H9 (cell line): ENCODE results near the gene ARHGAP30. TPM values are rescaled to one million over a fixed set of nuclear protein-coding genes. Genes with fewer than 3 reads are reported as not detected.

Experiments
- DNase-seq: peaks from one replicate; pipeline ENCODE4 v3.0.0-alpha.2; 2017
- H2AFZ ChIP-seq: one replicate; pipeline ENCODE4 v1.6.1; 2013; ENCODE audit warnings: mild to moderate bottlenecking, low read length, control low read depth, moderate library complexity
- H2AK5ac ChIP-seq: 2 replicates; pipeline ENCODE4 v1.6.1; 2013; ENCODE audit warnings: low read length, control low read depth, mixed read lengths; ENCODE audit not compliant: insufficient read length
- H2BK120ac ChIP-seq: one replicate; pipeline ENCODE4 v1.6.1; 2013; ENCODE audit warnings: low read depth, mild to moderate bottlenecking, low read length, control low read depth, inconsistent platforms; ENCODE audit not compliant: poor library complexity, severe bottlenecking
- H2BK12ac ChIP-seq: 2 replicates; pipeline ENCODE4 v1.6.1; 2013; ENCODE audit warnings: low read length, control low read depth, mixed read lengths, low read depth; ENCODE audit not compliant: insufficient read length
- H2BK15ac ChIP-seq: 2 replicates; pipeline ENCODE4 v1.6.1; 2013; ENCODE audit warnings: low read depth, low read length, control low read depth
- H2BK20ac ChIP-seq: one replicate; pipeline ENCODE4 v1.6.1; 2013; ENCODE audit warnings: low read depth, mild to moderate bottlenecking, low read length, control low read depth, inconsistent platforms; ENCODE audit not compliant: poor library complexity, severe bottlenecking
- H2BK5ac ChIP-seq: 2 replicates; pipeline ENCODE4 v1.6.1; 2013; ENCODE audit warnings: low read length, control low read depth, mixed read lengths; ENCODE audit not compliant: insufficient read length
- H3K14ac ChIP-seq: 2 replicates; pipeline ENCODE4 v1.6.1; 2013; ENCODE audit warnings: low read length, control low read depth; ENCODE audit not compliant: insufficient read depth
- H3K18ac ChIP-seq: 2 replicates; pipeline ENCODE4 v1.6.1; 2013; ENCODE audit warnings: low read depth, mild to moderate bottlenecking, mixed read lengths, low read length, control low read depth; ENCODE audit not compliant: insufficient read length
- H3K23ac ChIP-seq: 2 replicates; pipeline ENCODE4 v1.6.1; 2013; ENCODE audit warnings: low read length, control low read depth, mixed read lengths, low read depth; ENCODE audit not compliant: insufficient read length
- H3K23me2 ChIP-seq: 2 replicates; pipeline ENCODE4 v1.6.1; 2013; ENCODE audit warnings: low read depth, mild to moderate bottlenecking, mixed read lengths, low read length, control low read depth; ENCODE audit not compliant: insufficient read length, poor library complexity, severe bottlenecking
- H3K27ac ChIP-seq: 2 replicates; pipeline ENCODE4 v1.5.1; 2013; ENCODE audit warnings: low read length, control low read depth, mixed read lengths, low read depth; ENCODE audit not compliant: insufficient read length
- H3K27me3 ChIP-seq: 2 replicates; pipeline ENCODE4 v1.6.1; 2013; ENCODE audit warnings: low read length, control low read depth, inconsistent platforms; ENCODE audit not compliant: insufficient read depth
- H3K4ac ChIP-seq: 2 replicates; pipeline ENCODE4 v1.6.1; 2013; ENCODE audit warnings: low read depth, mild to moderate bottlenecking, control low read depth, inconsistent platforms, low read length, moderate library complexity
- H3K4me1 ChIP-seq: 2 replicates; pipeline ENCODE4 v1.6.1; 2013; ENCODE audit warnings: low read length, control low read depth, inconsistent platforms; ENCODE audit not compliant: insufficient read depth
- H3K4me2 ChIP-seq: 2 replicates; pipeline ENCODE4 v1.6.1; 2013; ENCODE audit warnings: low read length, control low read depth, mixed read lengths; ENCODE audit not compliant: insufficient read length, insufficient read depth
- H3K56ac ChIP-seq: 2 replicates; pipeline ENCODE4 v1.6.1; 2013; ENCODE audit warnings: low read depth, mild to moderate bottlenecking, mixed read lengths, low read length, control low read depth; ENCODE audit not compliant: insufficient read length
- H3K79me1 ChIP-seq: 2 replicates; pipeline ENCODE4 v1.6.1; 2013; ENCODE audit warnings: low read depth, mild to moderate bottlenecking, moderate library complexity, low read length, control low read depth, inconsistent platforms; ENCODE audit not compliant: insufficient read depth, poor library complexity, severe bottlenecking
- H3K79me2 ChIP-seq: 2 replicates; pipeline ENCODE4 v1.6.1; 2013; ENCODE audit warnings: low read length, control low read depth, inconsistent platforms; ENCODE audit not compliant: insufficient read depth
- H3K9ac ChIP-seq: 2 replicates; pipeline ENCODE4 v1.6.1; 2013; ENCODE audit warnings: low read length, control low read depth, mixed read lengths; ENCODE audit not compliant: insufficient read length; ENCODE audit errors: extremely low read depth
- H3K9me3 ChIP-seq: one replicate; pipeline ENCODE4 v1.6.1; 2013; ENCODE audit warnings: low read depth, low read length, inconsistent platforms; ENCODE audit not compliant: control insufficient read depth
- H3T11ph ChIP-seq: one replicate; pipeline ENCODE4 v1.6.1; 2013; ENCODE audit warnings: mild to moderate bottlenecking, low read length, control low read depth, inconsistent platforms
- H4K20me1 ChIP-seq: one replicate; pipeline ENCODE4 v1.6.1; 2013; ENCODE audit not compliant: control insufficient read depth, insufficient read length, insufficient read depth
- H4K5ac ChIP-seq: 2 replicates; pipeline ENCODE4 v1.6.1; 2013; ENCODE audit warnings: low read depth, mild to moderate bottlenecking, mixed read lengths, low read length, control low read depth; ENCODE audit not compliant: insufficient read length
- H4K8ac ChIP-seq: replicated peaks from 2 replicates; pipeline ENCODE4 v1.6.1; 2013; ENCODE audit warnings: low read length, control low read depth, mixed read lengths, low read depth; ENCODE audit not compliant: insufficient read length
- H4K91ac ChIP-seq: 2 replicates; pipeline ENCODE4 v1.6.1; 2013; ENCODE audit warnings: low read depth, mild to moderate bottlenecking, moderate library complexity, mixed read lengths, low read length, control low read depth; ENCODE audit not compliant: insufficient read length
- H3K27ac Mint-ChIP-seq, 3 experiments: 2 replicates in 2 of 3; 3 replicates in 1 of 3; pipeline ENCODE4 v1.8.0; 2020 to 2021; ENCODE audit warnings: mixed read lengths in 3 of 3, mild to moderate bottlenecking in 1 of 3, moderate library complexity in 1 of 3
- H3K27me3 Mint-ChIP-seq: 2 replicates; pipeline ENCODE4 v1.8.0; 2021; ENCODE audit warnings: low read depth, mild to moderate bottlenecking, moderate library complexity, mixed read lengths
- H3K36me3 Mint-ChIP-seq, 3 experiments: 2 replicates in 2 of 3; 3 replicates in 1 of 3; pipeline ENCODE4 v1.8.0; 2020 to 2021; ENCODE audit warnings: low read depth in 3 of 3, mixed read lengths in 3 of 3; ENCODE audit not compliant: insufficient read depth in 1 of 3
- H3K4me1 Mint-ChIP-seq, 2 experiments: 2 replicates each; pipeline ENCODE4 v1.8.0; 2020; ENCODE audit warnings: mixed read lengths in 2 of 2
- H3K4me3 Mint-ChIP-seq, 2 experiments: 2 replicates in 1 of 2; 3 replicates in 1 of 2; pipeline ENCODE4 v1.8.0; 2020 to 2021; ENCODE audit warnings: mild to moderate bottlenecking in 2 of 2, mixed read lengths in 2 of 2, moderate library complexity in 1 of 2
- H3K9me3 Mint-ChIP-seq, 2 experiments: 2 replicates in 1 of 2; 3 replicates in 1 of 2; pipeline ENCODE4 v1.8.0; 2020; ENCODE audit warnings: mild to moderate bottlenecking in 2 of 2, mixed read lengths in 2 of 2, moderate library complexity in 1 of 2
- CTCF ChIP-seq: fragments of 200-600 bp; sonication (generic); conservative IDR thresholded peaks from 3 replicates; pipeline ENCODE4 v1.8.0; 2021; ENCODE audit warnings: antibody characterized with exemption, mild to moderate bottlenecking
- WGBS: extraction: QIAGEN DNeasy Blood & Tissue Kit; methylation state at CpG from one replicate; pipeline ENCODE4 v1.1.7; 2013; ENCODE audit warnings: missing lambda C conversion rate, low lambda C conversion rate, mixed read lengths; ENCODE audit not compliant: insufficient read length; ENCODE audit errors: extremely low coverage; 5-methylcytosine and 5-hydroxymethylcytosine counted together
- total RNA-seq: library from RNA; stranded (reverse); gene quantifications from 2 replicates; pipeline ENCODE4 v1.2.1, GENCODE V29; 2021

ARHGAP30 gene
- total RNA-seq, 1 experiment from 2014 or later, result 0.13 TPM

- Histone ChIP-seq H4K8ac (no peak overlapping the region), H4K91ac (no peak overlapping the region), H2AFZ (no peak overlapping the region), H3K27me3 (no peaks in the 10 kb centered on the region), H2BK20ac (no peak overlapping the region), H2BK5ac (no peak overlapping the region), H2BK120ac (no peak overlapping the region), H3K56ac (no peak overlapping the region), H3K4me2 (no peak overlapping the region), H3K18ac (no peak overlapping the region), H3K27ac (no peak overlapping the region), H2BK15ac (no peak overlapping the region), H3K79me2 (no peaks in the 10 kb centered on the region), H3K79me1 (no peaks in the 10 kb centered on the region), H3T11ph (no peak overlapping the region), H4K20me1 (no peaks in the 10 kb centered on the region), H3K9ac (no peak overlapping the region), H3K4me1 (no peaks in the 10 kb centered on the region), H3K4ac (no peak overlapping the region), H3K9me3 (no peaks in the 10 kb centered on the region), H2BK12ac (no peak overlapping the region), H3K23ac (no peak overlapping the region), H3K23me2 (no peaks in the 10 kb centered on the region), H2AK5ac (no peak overlapping the region), H3K14ac (no peak overlapping the region), H4K5ac (no peak overlapping the region)
- H3K4me1 Mint-ChIP-seq, result peaks cover 51 to 52% of the 10 kb centered on the region in 2 experiments
- no peaks in the 10 kb centered on the region for H3K36me3 Mint-ChIP-seq
- TF ChIP-seq CTCF, result no peak
- peak overlapping the region in 2 of 3 experiments; percentile 44 to 61; a peak in 2 of 7 replicates for H3K27ac Mint-ChIP-seq
- no peak overlapping the region; a peak in 1 of 5 replicates for H3K4me3 Mint-ChIP-seq
- no peaks in the 10 kb centered on the region for H3K9me3 Mint-ChIP-seq
- no peaks in the 10 kb centered on the region; the same call in 1 of the 2 replicates for H3K27me3 Mint-ChIP-seq
- no CpG with 5 or more reads among the region's 8 CpGs for WGBS
- DNase-seq, result no peak
Observed at GRCh38 chr1:161082996-161083747, 13.5 kb upstream of the ARHGAP30 start.
